ENCODE measurements around the gene HLTF. TPM values are rescaled to one million over a fixed set of nuclear protein-coding genes. Genes with fewer than 3 reads are reported as not detected.

HLTF gene
- total and polyA plus RNA-seq, 2 of the 13 experiments (the other 11 are each of a cell fraction or from before 2014, with no cell fraction given) = 12.0 to 22.9 TPM

DNA sequence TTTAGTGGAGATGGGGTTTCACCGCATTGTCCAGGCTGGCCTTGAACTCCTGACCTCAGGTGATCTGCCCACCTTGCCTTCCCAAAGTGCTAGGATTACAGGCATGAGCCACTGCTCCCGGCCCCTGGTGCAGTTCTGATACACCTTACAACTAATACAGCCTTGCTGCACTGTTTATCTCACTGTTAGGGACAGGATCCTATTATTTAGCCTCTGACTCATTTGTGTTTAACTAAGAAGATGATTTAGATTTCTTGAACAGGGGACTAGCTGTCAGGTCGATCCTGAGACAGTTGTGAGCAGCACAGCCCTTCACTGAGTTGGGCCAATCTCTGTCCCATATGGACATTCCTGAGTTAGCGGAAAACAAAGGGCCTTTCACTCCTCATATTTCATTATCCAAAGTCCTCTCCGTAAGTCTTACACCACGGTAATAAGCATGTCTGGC lies 75.8 kb downstream of the HLTF start (continued):
- TF ChIP-seq ZNF577 (CRISPR knock-in tag; IDR thresholded peaks at IDR 0.05; ENCODE audit: borderline replicate concordance, low read depth) (no peak), KAT2B (IDR thresholded peaks at IDR 0.05; ENCODE audit: borderline replicate concordance, low read depth, low read length) (no peak), KDM5A (IDR thresholded peaks at IDR 0.05; ENCODE audit: borderline replicate concordance, low read length) (no peak), ZNF230 (CRISPR knock-in tag; IDR thresholded peaks at IDR 0.05) (no peak), CHCHD3 (CRISPR knock-in tag; IDR thresholded peaks at IDR 0.05) (no peak), ERF (CRISPR knock-in tag; IDR thresholded peaks at IDR 0.05) (no peak), ZNF792 (CRISPR knock-in tag; IDR thresholded peaks at IDR 0.05) (0 out of 2 replicates have a peak, but pooled peaks have one; percentile 15), TCF7L2 (IDR thresholded peaks at IDR 0.05; ENCODE audit: low read depth, low read length) (no peak), TOE1 (CRISPR knock-in tag; IDR thresholded peaks at IDR 0.05) (no peak), HNRNPUL1 (IDR thresholded peaks at IDR 0.05; ENCODE audit: low read depth, low read length) (no peak), ISL2 (CRISPR knock-in tag; IDR thresholded peaks at IDR 0.05) (peak; percentile 53), ZSCAN29 (CRISPR knock-in tag; conservative IDR thresholded peaks at IDR 0.05) (no peak), ZNF605 (CRISPR knock-in tag; IDR thresholded peaks at IDR 0.05) (no peak), ZNF431 (CRISPR knock-in tag; IDR thresholded peaks at IDR 0.05; ENCODE audit: borderline replicate concordance, low read depth) (no peak), MED1 (CRISPR knock-in tag; IDR thresholded peaks at IDR 0.05) (peak; percentile 54; the same call in 1 of the 2 replicates)
- TF ChIP-seq, protein P1, sequence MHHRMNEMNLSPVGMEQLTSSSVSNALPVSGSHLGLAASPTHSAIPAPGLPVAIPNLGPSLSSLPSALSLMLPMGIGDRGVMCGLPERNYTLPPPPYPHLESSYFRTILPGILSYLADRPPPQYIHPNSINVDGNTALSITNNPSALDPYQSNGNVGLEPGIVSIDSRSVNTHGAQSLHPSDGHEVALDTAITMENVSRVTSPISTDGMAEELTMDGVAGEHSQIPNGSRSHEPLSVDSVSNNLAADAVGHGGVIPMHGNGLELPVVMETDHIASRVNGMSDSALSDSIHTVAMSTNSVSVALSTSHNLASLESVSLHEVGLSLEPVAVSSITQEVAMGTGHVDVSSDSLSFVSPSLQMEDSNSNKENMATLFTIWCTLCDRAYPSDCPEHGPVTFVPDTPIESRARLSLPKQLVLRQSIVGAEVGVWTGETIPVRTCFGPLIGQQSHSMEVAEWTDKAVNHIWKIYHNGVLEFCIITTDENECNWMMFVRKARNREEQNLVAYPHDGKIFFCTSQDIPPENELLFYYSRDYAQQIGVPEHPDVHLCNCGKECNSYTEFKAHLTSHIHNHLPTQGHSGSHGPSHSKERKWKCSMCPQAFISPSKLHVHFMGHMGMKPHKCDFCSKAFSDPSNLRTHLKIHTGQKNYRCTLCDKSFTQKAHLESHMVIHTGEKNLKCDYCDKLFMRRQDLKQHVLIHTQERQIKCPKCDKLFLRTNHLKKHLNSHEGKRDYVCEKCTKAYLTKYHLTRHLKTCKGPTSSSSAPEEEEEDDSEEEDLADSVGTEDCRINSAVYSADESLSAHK (CRISPR knock-in tag; IDR thresholded peaks at IDR 0.05; ENCODE audit: borderline replicate concordance) = no peak
- TF ChIP-seq, protein P2, sequence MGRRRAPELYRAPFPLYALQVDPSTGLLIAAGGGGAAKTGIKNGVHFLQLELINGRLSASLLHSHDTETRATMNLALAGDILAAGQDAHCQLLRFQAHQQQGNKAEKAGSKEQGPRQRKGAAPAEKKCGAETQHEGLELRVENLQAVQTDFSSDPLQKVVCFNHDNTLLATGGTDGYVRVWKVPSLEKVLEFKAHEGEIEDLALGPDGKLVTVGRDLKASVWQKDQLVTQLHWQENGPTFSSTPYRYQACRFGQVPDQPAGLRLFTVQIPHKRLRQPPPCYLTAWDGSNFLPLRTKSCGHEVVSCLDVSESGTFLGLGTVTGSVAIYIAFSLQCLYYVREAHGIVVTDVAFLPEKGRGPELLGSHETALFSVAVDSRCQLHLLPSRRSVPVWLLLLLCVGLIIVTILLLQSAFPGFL (CRISPR knock-in tag; IDR thresholded peaks at IDR 0.05) = no peak
- TF ChIP-seq, protein P3, sequence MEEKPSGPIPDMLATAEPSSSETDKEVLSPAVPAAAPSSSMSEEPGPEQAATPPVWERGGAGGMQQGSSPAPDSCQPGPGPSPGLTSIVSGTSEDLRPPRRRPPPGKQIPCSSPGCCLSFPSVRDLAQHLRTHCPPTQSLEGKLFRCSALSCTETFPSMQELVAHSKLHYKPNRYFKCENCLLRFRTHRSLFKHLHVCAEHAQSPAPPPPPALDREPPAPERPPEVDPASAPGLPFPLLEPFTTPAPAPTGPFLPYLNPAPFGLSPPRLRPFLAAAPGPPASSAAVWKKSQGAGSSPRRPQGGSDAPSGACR (CRISPR knock-in tag; IDR thresholded peaks at IDR 0.05) = no peak
- TF ChIP-seq, protein P4, sequence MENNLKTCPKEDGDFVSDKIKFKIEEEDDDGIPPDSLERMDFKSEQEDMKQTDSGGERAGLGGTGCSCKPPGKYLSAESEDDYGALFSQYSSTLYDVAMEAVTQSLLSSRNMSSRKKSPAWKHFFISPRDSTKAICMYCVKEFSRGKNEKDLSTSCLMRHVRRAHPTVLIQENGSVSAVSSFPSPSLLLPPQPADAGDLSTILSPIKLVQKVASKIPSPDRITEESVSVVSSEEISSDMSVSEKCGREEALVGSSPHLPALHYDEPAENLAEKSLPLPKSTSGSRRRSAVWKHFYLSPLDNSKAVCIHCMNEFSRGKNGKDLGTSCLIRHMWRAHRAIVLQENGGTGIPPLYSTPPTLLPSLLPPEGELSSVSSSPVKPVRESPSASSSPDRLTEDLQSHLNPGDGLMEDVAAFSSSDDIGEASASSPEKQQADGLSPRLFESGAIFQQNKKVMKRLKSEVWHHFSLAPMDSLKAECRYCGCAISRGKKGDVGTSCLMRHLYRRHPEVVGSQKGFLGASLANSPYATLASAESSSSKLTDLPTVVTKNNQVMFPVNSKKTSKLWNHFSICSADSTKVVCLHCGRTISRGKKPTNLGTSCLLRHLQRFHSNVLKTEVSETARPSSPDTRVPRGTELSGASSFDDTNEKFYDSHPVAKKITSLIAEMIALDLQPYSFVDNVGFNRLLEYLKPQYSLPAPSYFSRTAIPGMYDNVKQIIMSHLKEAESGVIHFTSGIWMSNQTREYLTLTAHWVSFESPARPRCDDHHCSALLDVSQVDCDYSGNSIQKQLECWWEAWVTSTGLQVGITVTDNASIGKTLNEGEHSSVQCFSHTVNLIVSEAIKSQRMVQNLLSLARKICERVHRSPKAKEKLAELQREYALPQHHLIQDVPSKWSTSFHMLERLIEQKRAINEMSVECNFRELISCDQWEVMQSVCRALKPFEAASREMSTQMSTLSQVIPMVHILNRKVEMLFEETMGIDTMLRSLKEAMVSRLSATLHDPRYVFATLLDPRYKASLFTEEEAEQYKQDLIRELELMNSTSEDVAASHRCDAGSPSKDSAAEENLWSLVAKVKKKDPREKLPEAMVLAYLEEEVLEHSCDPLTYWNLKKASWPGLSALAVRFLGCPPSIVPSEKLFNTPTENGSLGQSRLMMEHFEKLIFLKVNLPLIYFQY (CRISPR knock-in tag; IDR thresholded peaks at IDR 0.05; ENCODE audit: borderline replicate concordance) = no peak
- TF ChIP-seq, protein P5, sequence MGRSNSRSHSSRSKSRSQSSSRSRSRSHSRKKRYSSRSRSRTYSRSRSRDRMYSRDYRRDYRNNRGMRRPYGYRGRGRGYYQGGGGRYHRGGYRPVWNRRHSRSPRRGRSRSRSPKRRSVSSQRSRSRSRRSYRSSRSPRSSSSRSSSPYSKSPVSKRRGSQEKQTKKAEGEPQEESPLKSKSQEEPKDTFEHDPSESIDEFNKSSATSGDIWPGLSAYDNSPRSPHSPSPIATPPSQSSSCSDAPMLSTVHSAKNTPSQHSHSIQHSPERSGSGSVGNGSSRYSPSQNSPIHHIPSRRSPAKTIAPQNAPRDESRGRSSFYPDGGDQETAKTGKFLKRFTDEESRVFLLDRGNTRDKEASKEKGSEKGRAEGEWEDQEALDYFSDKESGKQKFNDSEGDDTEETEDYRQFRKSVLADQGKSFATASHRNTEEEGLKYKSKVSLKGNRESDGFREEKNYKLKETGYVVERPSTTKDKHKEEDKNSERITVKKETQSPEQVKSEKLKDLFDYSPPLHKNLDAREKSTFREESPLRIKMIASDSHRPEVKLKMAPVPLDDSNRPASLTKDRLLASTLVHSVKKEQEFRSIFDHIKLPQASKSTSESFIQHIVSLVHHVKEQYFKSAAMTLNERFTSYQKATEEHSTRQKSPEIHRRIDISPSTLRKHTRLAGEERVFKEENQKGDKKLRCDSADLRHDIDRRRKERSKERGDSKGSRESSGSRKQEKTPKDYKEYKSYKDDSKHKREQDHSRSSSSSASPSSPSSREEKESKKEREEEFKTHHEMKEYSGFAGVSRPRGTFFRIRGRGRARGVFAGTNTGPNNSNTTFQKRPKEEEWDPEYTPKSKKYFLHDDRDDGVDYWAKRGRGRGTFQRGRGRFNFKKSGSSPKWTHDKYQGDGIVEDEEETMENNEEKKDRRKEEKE (IDR thresholded peaks at IDR 0.05) = no peak
